ENCODE data around the gene CLEC3B. TPM values are rescaled to one million over a fixed set of nuclear protein-coding genes. Genes with fewer than 3 reads are reported as not detected.

CLEC3B gene
- total and polyA plus RNA-seq, 2 of the 8 experiments (the other 6 are each of a cell fraction or from before 2014, with no cell fraction given), result 0.32 TPM; not detected in 1

- Histone ChIP-seq H2BK15ac (ENCODE audit: low read length) (no peak overlapping the region), H3K14ac (ENCODE audit: insufficient read length) (no peak overlapping the region), H3K4ac (replicated peaks; ENCODE audit: insufficient read length, low read depth, low read length) (no peak overlapping the region), H3K23me2 (ENCODE audit: low read depth, low read length) (no peaks in the 10 kb centered on the region), H3K27me3 (replicated peaks in 1 of 4; ENCODE audit: control insufficient read depth in 3 of 4, extremely low read depth in 1 of 4, insufficient read depth in 3 of 4, low read length in 3 of 4) (no peaks in the 10 kb centered on the region), H2BK120ac (replicated peaks; ENCODE audit: low read depth, low read length) (no peak overlapping the region), H4K8ac (ENCODE audit: extremely low read depth, insufficient read depth, low read length) (no peak overlapping the region), H4K5ac (ENCODE audit: insufficient read length, low read depth, low read length) (no peak overlapping the region), H3K18ac (ENCODE audit: extremely low read depth, low read length) (no peak overlapping the region), H3K4me3 (ENCODE audit: extremely low read depth in 1 of 4, insufficient read depth in 2 of 4, low read depth in 3 of 4, low read length in 4 of 4) (no peak overlapping the region), H2BK12ac (ENCODE audit: low read depth, low read length) (no peak overlapping the region), H3K23ac (ENCODE audit: insufficient read length) (no peak overlapping the region), H2BK20ac (ENCODE audit: low read length) (no peak overlapping the region), H3K56ac (replicated peaks; ENCODE audit: insufficient read length, low read depth, low read length) (no peak overlapping the region), H3K36me3 (ENCODE audit: control insufficient read depth in 2 of 4, insufficient read depth in 4 of 4, low read length in 3 of 4) (peaks cover 18 to 60% (median 50%) of the 10 kb centered on the region in 4 experiments), H2BK5ac (ENCODE audit: low read depth, low read length) (no peak overlapping the region), H2AFZ (ENCODE audit: low read length) (no peak overlapping the region), H3K27ac (ENCODE audit: low read depth, low read length) (no peak overlapping the region), H3K79me1 (ENCODE audit: low read depth, low read length) (no peaks in the 10 kb centered on the region), H4K20me1 (replicated peaks in 1 of 2; ENCODE audit: control insufficient read depth in 1 of 2, insufficient read depth in 2 of 2, low read length in 2 of 2) (peaks cover 0 to 4% of the 10 kb centered on the region in 2 experiments), H3K79me2 (ENCODE audit: control insufficient read depth in 1 of 2, insufficient read depth in 2 of 2, low read length in 2 of 2) (no peaks in the 10 kb centered on the region), H3K4me2 (ENCODE audit: insufficient read depth in 1 of 2, low read depth in 2 of 2, low read length in 2 of 2) (no peak overlapping the region), H4K91ac (replicated peaks; ENCODE audit: insufficient read length, low read length) (no peak overlapping the region), H3K9me3 (ENCODE audit: insufficient read depth in 2 of 2, low read depth in 1 of 2, low read length in 1 of 2) (peaks cover 0 to 4% of the 10 kb centered on the region in 2 experiments; a peak in 2 of 4 replicates), H3K4me1 (replicated peaks in 1 of 4; ENCODE audit: control insufficient read depth in 3 of 4, insufficient read depth in 4 of 4, low read length in 3 of 4) (no peaks in the 10 kb centered on the region), H2AK5ac (ENCODE audit: low read depth, low read length) (no peak overlapping the region), H3K9ac (replicated peaks in 1 of 4; ENCODE audit: extremely low read depth in 1 of 4, low read depth in 3 of 4, low read length in 3 of 4) (no peak overlapping the region)
- no peak for DNase-seq (ENCODE audit: low read depth in 1 of 2, low spot score in 2 of 2)
- CTCF ChIA-PET (ENCODE audit: partially characterized antibody), result no interaction called here
- no peak for FAIRE-seq
- POLR2A ChIA-PET (ENCODE audit: partially characterized antibody), result no interaction called here
- WGBS, 2 experiments (ENCODE audit: extremely low coverage in 1 of 2, insufficient coverage in 1 of 2, insufficient read length in 1 of 2, insufficient replicate concordance in 2 of 2, low coverage in 1 of 2, low lambda C conversion rate in 2 of 2, missing lambda C conversion rate in 1 of 2), result 80% methylated on average over 1 of the region's 1 CpG; no CpG with 5 or more reads in 1 of the 2 experiments
- TF ChIP-seq SIX5 (IDR thresholded peaks at IDR 0.05; ENCODE audit: low read depth, low read length) (no peak), TCF12 (IDR thresholded peaks at IDR 0.05; ENCODE audit: low read depth, low read length) (no peak), YY1 (IDR thresholded peaks at IDR 0.05; ENCODE audit: low read depth, low read length) (no peak), NANOG (IDR thresholded peaks at IDR 0.05; ENCODE audit: insufficient read depth, low read depth, low read length, poor library complexity, severe bottlenecking) (no peak), SUZ12 (IDR thresholded peaks at IDR 0.05; ENCODE audit: low read length) (no peak), SAP30 (IDR thresholded peaks at IDR 0.05; ENCODE audit: insufficient read depth, insufficient replicate concordance, low read length) (no peak), TEAD4 (IDR thresholded peaks at IDR 0.05; ENCODE audit: low read depth, low read length) (no peak), ATF2 (IDR thresholded peaks at IDR 0.05; ENCODE audit: low read length) (no peak), EZH2 (IDR thresholded peaks at IDR 0.05; ENCODE audit: low read depth, low read length, severe bottlenecking) (no peak)
- TF ChIP-seq, protein P1, sequence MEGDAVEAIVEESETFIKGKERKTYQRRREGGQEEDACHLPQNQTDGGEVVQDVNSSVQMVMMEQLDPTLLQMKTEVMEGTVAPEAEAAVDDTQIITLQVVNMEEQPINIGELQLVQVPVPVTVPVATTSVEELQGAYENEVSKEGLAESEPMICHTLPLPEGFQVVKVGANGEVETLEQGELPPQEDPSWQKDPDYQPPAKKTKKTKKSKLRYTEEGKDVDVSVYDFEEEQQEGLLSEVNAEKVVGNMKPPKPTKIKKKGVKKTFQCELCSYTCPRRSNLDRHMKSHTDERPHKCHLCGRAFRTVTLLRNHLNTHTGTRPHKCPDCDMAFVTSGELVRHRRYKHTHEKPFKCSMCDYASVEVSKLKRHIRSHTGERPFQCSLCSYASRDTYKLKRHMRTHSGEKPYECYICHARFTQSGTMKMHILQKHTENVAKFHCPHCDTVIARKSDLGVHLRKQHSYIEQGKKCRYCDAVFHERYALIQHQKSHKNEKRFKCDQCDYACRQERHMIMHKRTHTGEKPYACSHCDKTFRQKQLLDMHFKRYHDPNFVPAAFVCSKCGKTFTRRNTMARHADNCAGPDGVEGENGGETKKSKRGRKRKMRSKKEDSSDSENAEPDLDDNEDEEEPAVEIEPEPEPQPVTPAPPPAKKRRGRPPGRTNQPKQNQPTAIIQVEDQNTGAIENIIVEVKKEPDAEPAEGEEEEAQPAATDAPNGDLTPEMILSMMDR (IDR thresholded peaks at IDR 0.05; ENCODE audit: control extremely low read depth in 1 of 3, insufficient read depth in 1 of 3, low read depth in 1 of 3, low read length in 3 of 3), result no peak
These were observed 16.2 kb upstream of the CLEC3B start for GRCh38 chr3:45009868-45010267.
